Osteocyte (in vitro differentiated cells): ENCODE results near the gene ANKH. TPM values are rescaled to one million over a fixed set of nuclear protein-coding genes. Genes with fewer than 3 reads are reported as not detected.

Source experiments
- DNase-seq: peaks from one replicate; pipeline ENCODE4 v3.0.0; 2021; ENCODE audit warnings: mixed read lengths; ENCODE audit not compliant: unreplicated experiment; ENCODE audit errors: extremely low spot score
- H3K27ac Mint-ChIP-seq: one replicate; pipeline ENCODE4 v1.8.0; 2021; ENCODE audit warnings: mild to moderate bottlenecking, mixed read lengths; ENCODE audit not compliant: unreplicated experiment
- H3K27me3 Mint-ChIP-seq: one replicate; pipeline ENCODE4 v1.8.0; 2021; ENCODE audit warnings: mixed read lengths; ENCODE audit not compliant: unreplicated experiment
- H3K36me3 Mint-ChIP-seq: one replicate; pipeline ENCODE4 v1.8.0; 2021; ENCODE audit warnings: mixed read lengths; ENCODE audit not compliant: unreplicated experiment
- H3K4me1 Mint-ChIP-seq: one replicate; pipeline ENCODE4 v1.8.0; 2021; ENCODE audit warnings: mixed read lengths; ENCODE audit not compliant: unreplicated experiment
- H3K4me3 Mint-ChIP-seq: one replicate; pipeline ENCODE4 v1.8.0; 2021; ENCODE audit warnings: mild to moderate bottlenecking, moderate library complexity, mixed read lengths; ENCODE audit not compliant: unreplicated experiment
- H3K9me3 Mint-ChIP-seq: one replicate; pipeline ENCODE4 v1.8.0; 2021; ENCODE audit warnings: mixed read lengths; ENCODE audit not compliant: unreplicated experiment
- total RNA-seq: library from RNA; stranded (reverse); gene quantifications from 2 replicates; pipeline ENCODE4 v1.2.1, GENCODE V29; 2021
- TF ChIP-seq, protein P1 (sequence below): fragments of 200-600 bp; sonication (generic); IDR thresholded peaks from 2 replicates; pipeline ENCODE4 v1.5.0; 2021; ENCODE audit warnings: antibody characterized with exemption, mild to moderate bottlenecking, moderate library complexity

Gene ANKH
- total RNA-seq, 1 donor from 2014 or later, result 50.8 TPM

- Mint-ChIP-seq H3K27ac (no peak overlapping the region), H3K9me3 (no peaks in the 10 kb centered on the region), H3K4me3 (no peak overlapping the region), H3K36me3 (peaks cover 39% of the 10 kb centered on the region), H3K27me3 (no peaks in the 10 kb centered on the region), H3K4me1 (no peaks in the 10 kb centered on the region)
- no peak for DNase-seq
- TF ChIP-seq, protein P1, sequence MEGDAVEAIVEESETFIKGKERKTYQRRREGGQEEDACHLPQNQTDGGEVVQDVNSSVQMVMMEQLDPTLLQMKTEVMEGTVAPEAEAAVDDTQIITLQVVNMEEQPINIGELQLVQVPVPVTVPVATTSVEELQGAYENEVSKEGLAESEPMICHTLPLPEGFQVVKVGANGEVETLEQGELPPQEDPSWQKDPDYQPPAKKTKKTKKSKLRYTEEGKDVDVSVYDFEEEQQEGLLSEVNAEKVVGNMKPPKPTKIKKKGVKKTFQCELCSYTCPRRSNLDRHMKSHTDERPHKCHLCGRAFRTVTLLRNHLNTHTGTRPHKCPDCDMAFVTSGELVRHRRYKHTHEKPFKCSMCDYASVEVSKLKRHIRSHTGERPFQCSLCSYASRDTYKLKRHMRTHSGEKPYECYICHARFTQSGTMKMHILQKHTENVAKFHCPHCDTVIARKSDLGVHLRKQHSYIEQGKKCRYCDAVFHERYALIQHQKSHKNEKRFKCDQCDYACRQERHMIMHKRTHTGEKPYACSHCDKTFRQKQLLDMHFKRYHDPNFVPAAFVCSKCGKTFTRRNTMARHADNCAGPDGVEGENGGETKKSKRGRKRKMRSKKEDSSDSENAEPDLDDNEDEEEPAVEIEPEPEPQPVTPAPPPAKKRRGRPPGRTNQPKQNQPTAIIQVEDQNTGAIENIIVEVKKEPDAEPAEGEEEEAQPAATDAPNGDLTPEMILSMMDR, result no peak
Observed at GRCh38 chr5:14698495-14698894, 173.1 kb downstream of the ANKH start.

- DNase-seq, result no peak
- no peaks in the 10 kb centered on the region for H3K9me3 Mint-ChIP-seq
- H3K27ac Mint-ChIP-seq, result no peak overlapping the region
- H3K36me3 Mint-ChIP-seq, result peaks cover 45% of the 10 kb centered on the region
- H3K4me3 Mint-ChIP-seq, result no peak overlapping the region
- no peaks in the 10 kb centered on the region for H3K27me3 Mint-ChIP-seq
- H3K4me1 Mint-ChIP-seq, result no peaks in the 10 kb centered on the region
- TF ChIP-seq, protein P1, result no peak
Observed at GRCh38 chr5:14696851-14697250, 174.7 kb downstream of the ANKH start.

- Mint-ChIP-seq H3K9me3 (no peaks in the 10 kb centered on the region), H3K27ac (no peak overlapping the region), H3K4me1 (no peaks in the 10 kb centered on the region), H3K4me3 (no peak overlapping the region), H3K36me3 (peaks cover 41% of the 10 kb centered on the region), H3K27me3 (no peaks in the 10 kb centered on the region)
- DNase-seq, result no peak
- TF ChIP-seq, protein P1, result no peak
Observed at GRCh38 chr5:14696057-14696456, 175.5 kb downstream of the ANKH start.

DNA sequence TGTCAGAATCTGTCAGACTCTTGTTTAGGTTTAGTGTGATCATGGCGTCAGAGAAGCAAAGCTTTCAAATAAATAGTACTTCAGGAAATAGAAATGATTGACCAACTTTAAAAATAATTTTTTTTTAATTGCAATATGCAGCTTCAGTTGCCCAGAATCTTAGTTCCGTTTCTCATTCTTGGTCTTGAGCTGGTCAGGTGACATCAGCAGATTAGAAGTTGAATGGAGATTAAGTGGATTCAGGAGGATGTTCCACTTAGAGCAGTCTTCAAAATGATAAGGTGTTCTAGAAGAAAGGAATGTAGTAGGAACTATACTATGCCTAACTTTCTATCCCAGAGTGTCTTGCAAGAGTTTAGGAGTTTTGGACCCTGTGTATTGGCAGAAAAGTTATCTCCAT lies 176.4 kb downstream of the ANKH start:
- peaks cover 50% of the 10 kb centered on the region for H3K36me3 Mint-ChIP-seq
- H3K27ac Mint-ChIP-seq, result no peak overlapping the region
- H3K4me3 Mint-ChIP-seq, result no peak overlapping the region
- TF ChIP-seq, protein P1, result no peak
- H3K27me3 Mint-ChIP-seq, result no peaks in the 10 kb centered on the region
- no peak for DNase-seq
- H3K9me3 Mint-ChIP-seq, result no peaks in the 10 kb centered on the region
- H3K4me1 Mint-ChIP-seq, result no peaks in the 10 kb centered on the region

- TF ChIP-seq, protein P1, result no peak
- Mint-ChIP-seq H3K27ac (no peak overlapping the region), H3K27me3 (no peaks in the 10 kb centered on the region), H3K4me3 (no peak overlapping the region), H3K4me1 (no peaks in the 10 kb centered on the region), H3K36me3 (peaks cover 53% of the 10 kb centered on the region), H3K9me3 (peaks cover 5% of the 10 kb centered on the region)
- DNase-seq, result no peak
Observed at GRCh38 chr5:14693070-14693469, 178.5 kb downstream of the ANKH start.
